Fibroblast of skin of left biceps (primary cell): ENCODE results near the gene SVEP1.
"Not testable (repeated sequence)": the region's sequence is repeated elsewhere in the genome, so short reads cannot be mapped to it uniquely, and the experiment has no call there.

Source experiments
- DNase-seq, 2 experiments: peaks; one replicate each; pipeline ENCODE4 v3.0.0-alpha.2; 2013; ENCODE audit warnings: low read depth in 2 of 2

The SVEP1 gene

DNA sequence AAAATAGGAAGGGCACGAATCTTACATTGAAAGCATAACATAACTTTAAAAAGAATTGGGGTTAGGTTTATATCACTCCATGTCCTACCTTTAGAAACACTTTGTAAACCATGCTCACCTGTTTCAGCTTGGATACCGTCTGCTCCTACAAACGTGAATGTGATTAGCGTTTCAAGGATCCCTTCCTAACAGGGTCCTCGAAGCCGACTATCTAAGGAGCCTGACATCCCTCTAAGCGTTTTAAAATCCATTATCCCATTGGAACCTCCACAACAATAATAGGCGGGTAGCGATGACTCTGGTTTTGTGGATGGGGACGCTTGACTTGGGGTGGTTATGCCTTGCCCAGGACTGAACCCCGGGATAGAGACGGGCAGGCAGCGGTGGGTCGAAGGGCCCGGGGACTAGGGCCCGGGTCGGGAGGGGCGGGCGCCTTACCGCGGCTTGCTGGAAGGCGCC lies 937 bp downstream of the SVEP1 start:
- no peak for DNase-seq

DNA sequence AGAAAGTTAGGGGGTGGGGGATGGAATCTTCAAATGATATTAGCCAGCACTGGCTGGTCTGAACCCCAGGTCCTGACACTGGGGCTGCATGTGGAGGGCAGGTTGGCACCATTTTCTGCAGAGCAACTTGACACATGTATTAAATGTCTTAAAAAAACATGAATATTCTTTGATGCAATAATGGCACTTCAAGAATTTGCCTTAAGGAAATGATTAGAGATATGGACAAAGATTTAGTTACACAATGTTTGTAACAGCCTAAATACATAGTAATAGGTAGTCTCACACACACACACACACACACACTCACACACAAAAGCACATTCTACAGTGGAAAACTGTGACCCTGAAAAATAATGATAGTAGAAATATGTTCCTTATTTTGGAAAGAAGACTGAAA lies 3.6 kb downstream of the SVEP1 start:
- DNase-seq = no peak

DNA sequence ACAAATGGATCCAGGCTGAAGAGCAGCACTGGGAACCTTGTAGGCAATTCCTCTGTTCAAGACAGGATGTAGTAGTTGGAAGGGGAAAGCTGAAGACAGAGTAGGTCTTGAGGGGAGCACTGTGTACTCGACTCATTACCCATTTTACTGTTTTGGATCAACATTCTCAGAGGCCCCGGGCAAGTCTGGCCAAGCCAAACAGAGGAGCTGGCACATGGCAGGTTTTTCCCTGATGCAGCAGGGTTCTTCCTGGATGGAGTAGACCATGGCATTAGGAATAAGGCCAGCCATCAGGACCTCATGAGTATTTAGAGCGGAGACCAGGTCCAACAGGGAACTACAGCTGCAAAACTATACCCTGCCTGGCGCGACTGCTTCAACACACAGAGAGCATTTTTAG lies 4.4 kb downstream of the SVEP1 start:
- DNase-seq = no peak

DNA sequence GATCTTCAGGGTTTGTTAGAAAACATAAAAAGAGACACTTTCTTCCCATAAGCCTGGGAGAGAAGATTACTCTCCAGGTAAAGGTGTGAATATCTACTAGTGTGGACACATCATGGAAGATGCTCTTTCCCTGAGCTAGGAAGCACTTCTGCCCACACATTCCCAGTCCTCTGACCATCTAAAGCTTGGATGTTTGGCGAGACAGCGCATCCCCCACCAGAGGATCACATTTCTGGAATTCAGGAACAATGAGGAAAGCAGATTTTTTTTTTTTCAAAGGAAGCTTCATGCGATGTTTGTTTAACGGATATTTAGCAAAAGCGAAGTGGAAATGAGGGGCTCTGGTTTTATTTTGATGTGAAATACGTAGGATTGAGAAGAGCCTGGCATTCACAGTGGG lies 6.2 kb downstream of the SVEP1 start:
- DNase-seq = no peak

DNA sequence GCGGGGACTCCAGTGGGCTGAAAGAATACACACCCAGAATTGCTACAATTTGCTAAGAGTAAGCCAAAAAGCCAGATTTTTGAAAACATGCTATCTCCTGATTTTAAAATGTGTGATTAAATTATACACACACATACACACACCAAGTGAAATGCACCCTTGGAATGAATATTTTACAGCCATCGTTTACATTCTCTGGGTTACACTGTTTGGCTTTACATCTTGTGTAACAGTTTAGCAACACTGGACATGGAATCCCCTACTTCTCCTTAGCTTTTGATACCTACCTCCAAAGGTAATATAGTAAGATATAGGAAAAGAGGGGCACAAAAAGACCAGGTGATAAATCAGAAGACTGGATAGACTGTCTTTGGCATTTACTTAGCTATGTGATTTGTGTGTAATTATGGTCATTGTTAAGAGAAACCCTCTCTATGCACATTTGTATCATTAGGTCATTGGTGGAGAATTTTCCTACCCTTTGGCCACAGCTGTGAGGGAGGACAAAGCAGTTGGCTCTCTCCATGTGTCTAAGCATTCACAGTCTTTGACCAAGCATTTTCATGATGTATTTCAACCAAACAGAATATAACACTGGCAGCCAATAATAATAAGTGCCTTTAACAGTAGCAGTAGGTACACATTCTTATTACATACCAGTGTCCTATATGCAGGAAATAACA lies 7.6 kb downstream of the SVEP1 start:
- DNase-seq = no peak

DNA sequence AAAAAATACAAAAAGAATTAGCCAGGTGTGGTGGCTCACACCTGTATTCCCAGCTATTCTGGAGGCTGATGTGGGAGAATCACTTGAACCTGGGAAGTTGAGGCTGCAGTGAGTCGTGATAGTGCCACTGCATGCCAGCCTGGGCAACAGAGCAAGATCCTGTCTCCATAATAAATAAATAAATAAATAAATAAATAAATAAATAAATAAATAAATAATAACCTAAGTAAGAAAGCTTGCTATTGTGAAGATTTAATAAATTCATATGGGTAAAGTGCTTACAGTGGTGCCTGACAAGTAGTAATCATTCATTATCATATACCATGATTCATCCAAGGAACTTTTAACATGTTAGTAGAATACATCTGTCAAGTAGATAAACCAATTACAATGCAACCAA lies 13.4 kb downstream of the SVEP1 start:
- no peak for DNase-seq

DNA sequence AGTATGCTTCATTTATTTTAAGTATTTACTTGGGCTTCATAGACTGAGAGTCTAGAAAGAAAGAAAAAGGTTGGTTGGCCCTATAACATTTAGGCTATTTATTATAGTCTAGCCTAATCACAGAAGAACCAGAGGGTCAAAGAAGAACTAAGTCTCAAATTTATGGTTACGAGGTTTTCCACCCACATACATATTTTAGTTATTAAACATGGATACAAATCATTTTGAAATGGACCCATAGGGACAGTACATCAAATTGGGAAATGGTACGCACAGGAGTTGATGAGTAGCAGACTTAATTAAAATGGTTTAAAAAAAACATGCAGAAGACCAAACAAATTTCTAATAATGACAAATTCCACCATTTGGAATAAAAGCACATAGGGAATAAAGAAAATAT lies 17.7 kb downstream of the SVEP1 start:
- DNase-seq = no peak

DNA sequence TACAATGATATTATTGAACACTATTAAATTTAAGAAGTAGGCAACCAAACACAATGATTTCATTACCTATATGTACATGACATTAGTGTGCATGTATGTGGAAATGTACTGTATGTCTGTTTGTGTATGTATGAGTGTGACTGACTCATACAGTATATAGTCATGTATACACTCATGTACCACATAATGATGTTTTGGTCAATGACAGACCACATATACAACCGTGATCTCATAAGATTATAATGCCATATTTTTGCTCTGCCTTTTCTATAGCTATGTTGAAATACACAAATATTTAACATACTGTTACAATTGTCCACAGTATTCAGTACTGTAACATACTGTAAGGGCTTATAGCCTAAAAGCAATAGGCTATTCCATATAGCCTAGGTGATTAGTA lies 19.7 kb downstream of the SVEP1 start:
- DNase-seq = peak in 1 of 2 experiments; percentile 38

DNA sequence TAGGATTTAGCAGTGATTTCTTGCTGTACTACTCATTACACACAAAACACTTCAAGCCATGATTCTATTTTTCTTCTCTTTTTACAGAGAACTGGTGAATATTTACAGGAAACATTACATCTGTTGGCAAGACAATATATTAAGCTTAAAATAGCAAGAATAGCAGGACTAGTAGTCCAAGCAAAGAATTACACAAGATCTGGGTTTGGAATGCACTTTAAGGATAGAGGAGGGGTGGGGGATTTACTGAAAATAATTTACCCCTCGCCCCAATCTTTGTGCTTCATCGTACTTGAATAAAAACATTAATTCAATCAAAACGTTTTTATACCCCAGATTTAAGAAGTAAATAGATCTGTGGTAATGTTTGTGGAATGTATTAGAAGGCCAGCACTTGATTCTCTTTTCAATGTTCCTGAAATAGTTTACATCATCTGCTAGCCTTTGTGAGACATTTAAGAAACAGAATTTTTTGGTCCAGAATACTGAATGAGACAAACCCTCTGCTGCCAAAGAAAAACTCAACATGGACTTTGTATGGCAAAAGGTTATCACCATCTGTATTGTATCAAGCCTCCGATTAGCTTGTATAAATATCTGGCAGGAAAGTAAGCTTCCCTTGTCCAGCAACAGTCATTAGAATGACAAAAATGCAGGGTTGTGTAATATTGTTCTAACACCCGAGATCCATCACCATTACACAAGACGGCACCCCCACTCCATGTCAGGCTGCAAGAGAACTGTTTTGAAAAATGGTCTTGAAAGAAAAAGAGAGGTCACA lies 23.8 kb downstream of the SVEP1 start:
- peak; percentile 85 to 86 for DNase-seq

DNA sequence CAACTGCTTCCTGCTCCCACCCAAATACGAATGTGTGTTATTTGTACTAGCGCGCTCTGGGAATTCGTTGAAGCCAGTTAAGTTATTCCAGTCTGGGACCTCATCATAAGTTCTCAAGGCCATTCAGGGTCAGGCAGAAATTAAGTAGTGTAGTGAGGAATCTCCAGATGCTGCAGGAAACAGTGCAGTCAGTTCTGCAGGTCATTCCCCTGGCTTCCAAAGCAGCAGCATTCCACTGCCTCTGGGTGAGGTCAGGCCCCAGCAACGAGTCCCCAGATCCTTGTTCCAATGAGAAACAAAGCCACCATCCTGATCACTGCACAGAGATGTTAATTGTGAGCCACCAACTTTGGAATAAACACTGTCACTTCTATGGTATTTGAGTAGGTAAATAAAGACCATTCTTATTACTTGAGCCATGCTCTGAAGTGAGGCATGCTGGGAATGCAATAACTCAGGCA lies 33.1 kb downstream of the SVEP1 start:
- no peak for DNase-seq

DNA sequence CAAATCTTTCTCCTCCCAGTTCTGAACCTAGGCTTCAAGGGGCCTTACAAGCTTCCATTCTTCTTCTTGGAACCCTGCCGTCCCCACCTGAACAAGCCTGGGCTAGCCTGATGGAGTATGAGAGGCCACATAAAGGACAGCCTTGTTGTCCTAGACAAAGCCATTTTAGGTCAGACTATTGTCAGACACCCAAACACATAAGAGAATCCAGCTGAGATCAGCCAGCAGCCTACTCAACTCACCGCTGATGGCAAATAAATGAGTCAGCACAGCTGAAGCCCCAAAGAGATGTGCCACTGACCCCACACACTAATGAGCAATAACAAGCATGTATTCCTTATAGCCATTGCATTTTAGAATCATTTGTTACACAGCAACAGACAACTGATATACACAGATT lies 33.8 kb downstream of the SVEP1 start:
- no peak for DNase-seq

DNA sequence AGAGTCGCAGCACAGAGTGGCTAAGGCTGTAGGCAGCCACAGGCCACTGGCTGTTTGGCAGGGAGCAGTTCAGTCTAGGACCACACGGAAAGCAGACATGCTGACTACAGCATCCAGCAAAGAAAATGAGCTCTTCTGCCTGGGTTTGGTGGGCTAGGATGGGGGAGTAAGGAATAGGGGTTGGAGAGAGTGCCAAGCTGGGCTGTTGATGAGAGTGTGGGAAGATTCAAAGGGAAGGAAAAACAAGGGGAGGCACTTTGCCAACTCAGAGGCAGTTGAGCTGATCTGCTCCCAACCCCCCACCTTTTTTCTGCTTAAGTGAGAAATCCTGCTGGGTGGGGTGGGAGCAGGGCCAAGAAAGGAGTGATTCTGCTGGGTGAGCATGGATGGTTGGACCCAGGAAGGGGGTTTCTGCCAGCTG lies 35.9 kb downstream of the SVEP1 start:
- no peak for DNase-seq

DNA sequence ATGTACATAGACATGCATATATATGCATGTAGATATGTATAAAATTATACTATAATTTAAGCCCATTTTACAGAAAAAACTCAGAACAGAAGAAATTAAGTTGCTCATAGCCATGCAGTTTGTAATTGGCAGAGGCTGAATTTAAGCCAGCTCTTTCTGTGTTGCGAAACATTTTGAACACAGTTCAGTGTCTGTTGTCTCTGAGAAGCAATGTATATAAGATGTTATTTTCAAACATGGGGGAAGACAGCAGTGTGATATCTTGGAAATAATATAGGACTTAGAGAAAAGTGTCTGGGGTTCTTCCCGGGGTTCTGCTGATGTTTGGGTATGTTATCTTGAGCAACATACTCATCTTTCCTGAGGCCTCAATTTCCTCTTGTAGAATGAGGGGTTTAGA lies 37.6 kb downstream of the SVEP1 start:
- no peak for DNase-seq

DNA sequence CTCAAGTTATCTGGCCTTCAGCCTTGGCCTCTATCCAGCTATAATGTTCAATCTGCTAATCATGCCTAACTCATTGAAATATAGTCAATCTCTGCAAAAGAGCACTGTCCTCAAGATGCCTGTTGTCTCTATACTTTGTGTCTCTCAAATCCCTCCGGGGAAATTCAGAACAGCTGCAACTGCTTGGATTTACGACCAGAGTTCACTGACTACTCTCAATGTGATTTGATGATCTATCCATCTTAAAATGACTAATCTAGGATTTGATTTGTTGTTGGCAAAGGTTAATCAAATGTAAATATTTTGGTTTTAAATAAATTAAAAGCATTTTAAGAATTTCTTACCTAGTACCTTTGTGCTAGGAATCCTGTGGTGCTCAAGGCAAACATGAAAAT lies 40.9 kb downstream of the SVEP1 start:
- no peak for DNase-seq

DNA sequence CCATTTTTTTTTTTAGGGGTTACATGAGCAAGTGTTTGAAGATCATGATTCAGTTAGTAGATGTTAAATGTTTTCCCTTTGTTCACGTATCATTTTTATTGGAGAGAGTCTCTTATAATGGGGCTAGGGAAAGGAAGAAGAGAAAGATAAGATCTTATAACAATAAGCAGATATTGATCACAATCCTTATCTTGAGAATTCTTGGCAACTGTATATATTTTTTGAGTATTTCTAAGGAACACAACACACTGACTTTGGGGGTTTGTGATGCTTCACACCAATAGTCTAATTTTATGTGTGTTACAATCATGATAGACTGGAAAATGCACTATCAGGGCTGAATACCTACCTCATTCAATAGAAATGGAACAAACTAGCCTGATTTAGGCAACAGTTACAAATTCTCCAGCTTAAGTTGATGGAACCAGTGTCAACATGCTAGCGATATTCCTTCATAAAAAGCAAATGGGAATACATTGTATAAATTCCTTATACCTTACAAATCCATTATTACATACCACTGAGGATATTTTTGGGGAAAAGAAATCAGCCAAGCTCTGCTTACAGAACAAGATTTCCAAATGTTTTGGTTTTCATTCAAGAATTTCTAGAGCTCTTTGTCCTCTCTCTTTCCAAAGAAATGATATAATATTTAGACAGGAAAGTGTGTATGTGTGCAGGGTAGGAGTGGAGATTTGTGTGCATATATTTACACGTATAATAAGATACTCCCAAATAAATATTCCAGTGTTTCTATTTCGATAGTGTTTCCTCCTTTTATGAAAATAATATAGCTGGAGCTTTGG lies 41.5 kb downstream of the SVEP1 start:
- peak; percentile 80 to 85 for DNase-seq

DNA sequence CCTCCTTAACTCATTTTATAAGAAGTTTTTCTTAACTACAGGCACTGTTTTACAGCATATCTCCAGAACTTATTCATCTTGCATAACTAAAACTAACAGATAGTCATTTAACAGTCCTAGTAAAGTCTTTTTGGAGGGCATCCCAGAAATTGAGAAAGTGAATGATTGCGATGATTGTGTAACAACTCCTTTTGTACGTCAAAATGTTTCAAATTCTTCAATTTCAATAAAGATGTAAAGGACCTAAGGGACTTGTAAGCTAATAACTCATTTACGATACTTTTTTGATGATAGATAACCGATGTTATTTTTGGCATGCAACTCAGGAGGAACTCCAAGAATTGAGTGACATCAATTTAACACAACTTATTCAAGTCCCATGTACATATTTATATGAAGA lies 42.7 kb downstream of the SVEP1 start:
- DNase-seq = peak; percentile 89 to 92

DNA sequence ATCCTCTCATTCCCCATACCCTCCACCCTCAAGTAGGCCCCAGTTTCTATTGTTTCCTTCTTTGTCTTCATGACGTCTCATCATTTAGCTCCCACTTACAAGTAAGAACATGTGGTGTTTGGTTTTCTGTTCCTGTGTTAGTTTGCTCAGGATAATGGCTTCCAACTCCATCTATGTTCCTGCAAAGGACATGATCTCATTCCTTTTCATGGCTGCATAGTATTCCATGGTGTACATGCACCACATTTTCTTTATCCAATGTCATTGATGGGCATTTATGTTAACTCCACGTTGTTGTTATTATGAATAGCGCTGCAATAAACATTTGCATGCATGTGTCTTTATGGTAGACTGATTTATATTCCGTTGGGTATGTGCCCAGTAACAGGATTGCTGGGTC lies 45.4 kb downstream of the SVEP1 start:
- not testable (repeated sequence) for DNase-seq

DNA sequence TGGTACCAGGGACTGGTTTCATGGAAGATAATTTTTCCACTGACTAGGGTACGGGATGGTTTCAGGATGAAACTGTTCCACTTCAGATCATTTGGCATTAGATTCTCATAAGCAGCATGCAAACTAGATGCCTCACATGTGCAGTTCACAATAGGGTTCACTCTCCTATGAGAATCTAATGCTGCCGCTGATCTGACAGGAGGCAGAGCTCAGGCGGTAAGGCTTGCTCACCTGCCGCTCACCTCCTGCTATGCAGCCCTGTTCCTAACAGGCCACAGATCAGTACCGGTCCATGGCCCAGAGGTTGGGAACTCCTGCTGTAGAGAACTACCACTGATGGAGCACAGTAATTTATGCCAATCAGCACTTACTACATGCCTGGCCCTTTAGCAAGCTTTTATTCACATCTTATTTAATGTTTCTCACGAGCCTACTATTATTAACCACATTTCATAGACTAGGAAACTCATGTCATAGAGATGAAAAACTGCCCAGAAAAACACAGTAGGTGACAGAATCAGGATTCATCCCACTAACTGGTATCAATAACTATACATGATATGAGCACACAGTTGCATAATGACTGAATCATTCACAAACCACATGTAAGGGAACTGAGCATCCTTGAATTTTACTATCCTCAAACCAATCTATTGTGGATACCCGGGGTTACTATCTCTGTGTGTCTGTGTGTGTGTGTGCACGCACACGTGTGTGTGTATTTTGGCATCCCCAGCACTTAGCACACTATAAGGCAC lies 46.5 kb downstream of the SVEP1 start:
- DNase-seq = no peak

DNA sequence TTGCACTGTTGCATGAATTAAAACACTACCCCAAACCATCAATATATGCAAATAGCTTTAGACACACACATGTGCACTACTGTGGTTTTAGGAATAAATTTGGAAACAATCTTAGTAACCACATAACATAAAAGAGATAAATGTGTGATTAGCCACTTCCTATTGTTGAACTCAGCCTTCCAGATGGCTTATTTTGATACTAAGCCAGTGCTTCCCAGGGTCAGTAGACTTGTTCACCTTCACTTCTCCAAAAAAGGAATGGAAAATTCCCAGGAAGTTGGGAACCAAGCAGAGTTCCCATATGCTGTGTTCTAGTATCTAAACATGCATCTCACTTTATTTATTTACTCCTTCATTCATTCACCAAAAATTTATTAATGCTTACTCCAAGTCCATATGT lies 47.8 kb downstream of the SVEP1 start:
- DNase-seq = peak; percentile 71 to 72

DNA sequence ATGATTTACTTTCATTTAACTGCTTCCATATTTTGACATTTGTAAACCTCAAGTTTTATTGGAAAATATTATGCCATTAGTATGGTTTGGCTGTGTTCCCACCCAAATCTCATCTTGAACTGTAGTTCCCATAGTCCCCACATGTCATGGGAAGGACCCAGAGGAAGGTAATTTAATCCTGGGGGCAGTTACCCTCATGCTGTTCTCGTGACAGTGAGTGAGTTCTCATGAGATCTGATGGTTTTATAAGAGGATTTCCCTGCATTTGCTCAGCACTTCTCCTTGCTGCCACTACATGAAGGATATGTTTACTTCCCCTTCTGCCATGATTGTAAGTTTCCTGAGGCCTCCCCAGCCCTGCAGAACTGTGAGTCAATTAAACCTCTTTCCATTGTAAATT lies 48.3 kb downstream of the SVEP1 start:
- not testable (repeated sequence) for DNase-seq

DNA sequence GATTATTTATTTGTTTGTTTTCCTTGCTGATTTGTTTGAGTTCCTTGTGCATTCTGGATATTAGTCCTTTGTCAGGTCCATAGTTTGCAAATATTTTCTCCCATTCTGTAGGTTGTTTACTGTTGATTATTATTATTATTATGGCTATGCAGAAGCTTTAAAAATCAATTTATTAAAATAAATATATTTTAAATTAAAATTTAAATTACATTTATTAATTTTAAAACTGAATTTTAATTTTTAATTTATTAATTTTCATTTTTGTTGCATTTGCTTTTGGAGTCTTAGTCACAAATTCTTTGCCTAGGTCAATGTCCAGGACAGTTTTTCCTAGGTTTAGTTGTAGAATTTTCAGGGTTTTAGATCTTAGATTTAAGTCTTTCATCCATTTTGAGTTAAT lies 50.9 kb downstream of the SVEP1 start:
- no peak for DNase-seq

DNA sequence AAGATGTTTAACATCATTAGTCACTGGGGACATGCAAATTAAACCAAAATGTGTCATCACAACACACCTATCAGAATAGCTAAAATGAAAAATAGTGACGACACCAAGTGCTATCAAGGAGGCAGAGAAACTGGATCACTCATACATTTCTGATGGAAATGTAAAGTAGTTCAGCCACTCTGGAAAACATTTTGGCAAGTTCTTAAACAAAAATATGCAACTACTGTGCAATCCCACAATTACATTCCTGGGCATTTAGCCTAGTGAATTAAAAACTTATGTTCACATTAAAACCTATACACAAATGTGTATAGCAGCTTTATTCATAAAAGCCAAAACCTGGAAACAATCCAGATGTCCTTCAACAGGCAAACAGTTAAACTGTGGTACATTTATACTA lies 53.1 kb downstream of the SVEP1 start:
- DNase-seq = peak; percentile 97 to 98
